ENCODE results near the gene CRISPLD2. TPM values are rescaled to one million over a fixed set of nuclear protein-coding genes. Genes with fewer than 3 reads are reported as not detected.

Gene CRISPLD2
- total RNA-seq, 4 donors from 2014 or later = 99.9 to 450 (median 407) TPM

GRCh38 chr16:84911486-84912216 lies 91.9 kb downstream of the CRISPLD2 start:
- no peak for TF ChIP-seq CTCF (IDR thresholded peaks at IDR 0.05)
- DNase-seq (ENCODE audit: low spot score) (no peak), ATAC-seq (ENCODE audit: low FRiP score) (no peak)

GRCh38 chr16:84913315-84913714 lies 93.5 kb downstream of the CRISPLD2 start:
- DNase-seq (ENCODE audit: low spot score) (no peak), ATAC-seq (ENCODE audit: low FRiP score) (no peak)
- no peak for TF ChIP-seq CTCF (IDR thresholded peaks at IDR 0.05)

DNA sequence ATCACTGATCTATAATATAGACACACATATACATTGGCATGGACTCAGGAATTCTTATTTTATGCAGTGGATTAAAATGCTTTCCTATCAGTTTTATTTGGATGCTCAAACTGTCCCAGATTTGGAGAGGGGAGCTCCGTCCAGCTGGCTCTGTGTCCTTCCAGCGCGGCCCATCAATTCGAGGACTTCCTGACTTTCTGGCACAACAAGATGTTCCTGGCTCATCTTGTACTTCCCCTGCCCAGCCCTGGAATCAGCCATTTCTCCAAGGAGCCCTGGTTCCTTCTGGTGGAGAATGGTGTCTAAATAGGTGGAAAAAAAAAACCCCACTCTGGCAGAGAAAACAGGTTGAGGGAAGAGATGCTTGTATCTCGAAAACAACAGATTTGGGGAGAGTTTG lies 94.5 kb downstream of the CRISPLD2 start:
- ATAC-seq (ENCODE audit: low FRiP score) (no peak), DNase-seq (ENCODE audit: low spot score) (no peak)
- TF ChIP-seq CTCF (IDR thresholded peaks at IDR 0.05) = no peak

DNA sequence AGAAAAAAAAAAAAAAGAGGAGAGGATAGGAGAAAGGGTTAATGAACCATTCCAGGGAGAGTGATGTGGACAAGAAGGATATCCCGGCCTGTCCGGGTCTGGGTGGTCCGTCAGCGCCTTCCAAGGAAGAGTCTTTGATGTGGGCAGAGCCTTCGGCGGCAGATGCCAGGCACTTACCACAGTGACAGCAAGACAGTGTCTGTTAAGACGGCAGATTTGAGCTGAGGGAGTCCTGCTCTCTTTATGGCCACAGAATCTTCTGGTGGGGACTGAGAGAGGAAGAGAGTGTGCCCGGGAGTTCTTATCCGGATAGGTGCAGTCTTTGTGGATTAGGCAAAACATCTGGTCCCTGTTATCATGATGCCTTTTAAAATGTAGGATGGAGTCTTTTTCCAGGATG lies 96.4 kb downstream of the CRISPLD2 start:
- no peak for TF ChIP-seq CTCF (IDR thresholded peaks at IDR 0.05)
- ATAC-seq (ENCODE audit: low FRiP score) = no peak

DNA sequence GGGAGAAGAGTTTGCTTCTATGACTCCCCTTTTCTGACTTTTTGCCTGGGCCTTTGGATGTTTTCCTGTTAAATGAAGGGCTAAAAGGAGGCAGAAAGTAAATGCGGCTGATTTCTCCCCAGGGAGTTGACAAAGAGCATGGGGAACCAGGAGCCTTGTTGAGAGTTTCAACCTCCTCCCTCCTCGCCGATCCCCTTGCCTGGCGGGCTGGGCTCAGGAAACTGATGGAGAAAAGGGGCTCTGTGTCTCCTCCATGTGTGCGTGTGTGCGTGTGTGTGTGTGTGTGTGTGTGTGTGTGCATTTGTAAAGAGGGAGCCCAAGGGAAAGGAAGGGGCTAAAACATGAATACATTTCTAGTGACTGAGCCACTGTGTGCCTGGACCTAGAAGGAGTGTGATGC lies 97.1 kb downstream of the CRISPLD2 start:
- no peak for TF ChIP-seq CTCF (IDR thresholded peaks at IDR 0.05)
- no peak for DNase-seq (ENCODE audit: low spot score)
- ATAC-seq (ENCODE audit: low FRiP score) = no peak

More for the DNA sequence above, 96.4 kb downstream of the CRISPLD2 start:
- DNase-seq (ENCODE audit: low spot score) = no peak

- ATAC-seq (ENCODE audit: low FRiP score) (no peak), DNase-seq (ENCODE audit: low spot score) (no peak)
- no peak for TF ChIP-seq CTCF (IDR thresholded peaks at IDR 0.05)
These were observed 97.7 kb downstream of the CRISPLD2 start for GRCh38 chr16:84917492-84917891.
